KMS-11 (cell line): ENCODE results near the gene CTNNA3.

ENCODE experiments used
- H2AFZ ChIP-seq: fragments of 200-600 bp; sonication (generic); 2 replicates; pipeline ENCODE4 v1.6.1; 2016; ENCODE audit warnings: antibody characterized with exemption, mixed run types, low read depth
- H3K27ac ChIP-seq: fragments of 200-600 bp; sonication (generic); 2 replicates; pipeline ENCODE4 v1.6.1; 2016; ENCODE audit warnings: mild to moderate bottlenecking, mixed run types
- H3K27me3 ChIP-seq: fragments of 200-600 bp; sonication (generic); 2 replicates; pipeline ENCODE4 v1.6.1; 2017; ENCODE audit warnings: mild to moderate bottlenecking, low read depth, mixed run types, moderate library complexity; ENCODE audit not compliant: insufficient read depth
- H3K36me3 ChIP-seq: fragments of 200-600 bp; sonication (generic); 2 replicates; pipeline ENCODE4 v1.6.1; 2017; ENCODE audit warnings: mild to moderate bottlenecking, mixed run types; ENCODE audit not compliant: insufficient read depth
- H3K4me1 ChIP-seq: fragments of 200-600 bp; sonication (generic); 2 replicates; pipeline ENCODE4 v1.6.1; 2016; ENCODE audit warnings: mild to moderate bottlenecking, low read depth, mixed run types; ENCODE audit not compliant: poor library complexity, severe bottlenecking
- H3K4me2 ChIP-seq: fragments of 200-600 bp; sonication (generic); 2 replicates; pipeline ENCODE4 v1.7.0; 2016; ENCODE audit warnings: mild to moderate bottlenecking, mixed run types
- H3K4me3 ChIP-seq: fragments of 200-600 bp; sonication (generic); IDR thresholded peaks from 2 replicates; pipeline ENCODE4 v1.6.1; 2017; ENCODE audit warnings: low read depth, low read length, mixed read lengths; ENCODE audit not compliant: insufficient read depth
- H3K79me2 ChIP-seq: fragments of 200-600 bp; sonication (generic); 2 replicates; pipeline ENCODE4 v1.6.1; 2016; ENCODE audit warnings: low read depth, mixed run types; ENCODE audit not compliant: insufficient read depth
- H3K9ac ChIP-seq: fragments of 200-600 bp; sonication (generic); 2 replicates; pipeline ENCODE4 v1.6.1; 2016; ENCODE audit warnings: mild to moderate bottlenecking, mixed run types
- H4K20me1 ChIP-seq: fragments of 200-600 bp; sonication (generic); 2 replicates; pipeline ENCODE4 v1.6.1; 2016; ENCODE audit warnings: mild to moderate bottlenecking, mixed run types; ENCODE audit not compliant: insufficient read depth
- CTCF ChIP-seq: fragments of 200-600 bp; sonication (generic); conservative IDR thresholded peaks from 2 replicates; pipeline ENCODE4 v1.6.1; 2017; ENCODE audit warnings: low read depth, mild to moderate bottlenecking, antibody characterized with exemption, low read length, moderate library complexity, mixed read lengths

Gene CTNNA3

GRCh38 chr10:66982053-66982420 lies 714.0 kb downstream of the CTNNA3 start:
- Histone ChIP-seq H3K79me2 (no peaks in the 10 kb centered on the region), H3K4me1 (no peaks in the 10 kb centered on the region)
- no peak for TF ChIP-seq CTCF

GRCh38 chr10:66981361-66982052 lies 714.5 kb downstream of the CTNNA3 start:
- no peak for TF ChIP-seq CTCF
- H3K27ac ChIP-seq: no peak overlapping the region

More at GRCh38 chr10:66982053-66982420, 714.0 kb downstream of the CTNNA3 start:
- H4K20me1 ChIP-seq: no peaks in the 10 kb centered on the region
- no peaks in the 10 kb centered on the region for H3K27me3 ChIP-seq
- H3K36me3 ChIP-seq: no peaks in the 10 kb centered on the region
- no peak overlapping the region for H3K4me2 ChIP-seq
- H3K27ac ChIP-seq: no peak overlapping the region
- no peak overlapping the region for H2AFZ ChIP-seq
- H3K4me3 ChIP-seq: no peak overlapping the region
- no peak overlapping the region for H3K9ac ChIP-seq

GRCh38 chr10:66980246-66980815 lies 715.7 kb downstream of the CTNNA3 start:
- Histone ChIP-seq H3K36me3 (no peaks in the 10 kb centered on the region), H3K27me3 (no peaks in the 10 kb centered on the region), H2AFZ (no peak overlapping the region), H3K4me3 (no peak overlapping the region), H3K4me1 (no peaks in the 10 kb centered on the region), H3K9ac (no peak overlapping the region), H4K20me1 (no peaks in the 10 kb centered on the region), H3K27ac (no peak overlapping the region), H3K4me2 (no peak overlapping the region), H3K79me2 (no peaks in the 10 kb centered on the region)
- TF ChIP-seq CTCF: no peak

More at GRCh38 chr10:66981361-66982052, 714.5 kb downstream of the CTNNA3 start:
- H3K27me3 ChIP-seq: no peaks in the 10 kb centered on the region
- no peaks in the 10 kb centered on the region for H3K4me1 ChIP-seq
- H3K79me2 ChIP-seq: no peaks in the 10 kb centered on the region
- H2AFZ ChIP-seq: no peak overlapping the region
- H3K4me2 ChIP-seq: no peak overlapping the region
- no peak overlapping the region for H3K4me3 ChIP-seq
- H3K9ac ChIP-seq: no peak overlapping the region
- no peaks in the 10 kb centered on the region for H3K36me3 ChIP-seq
- no peaks in the 10 kb centered on the region for H4K20me1 ChIP-seq

GRCh38 chr10:66964946-66965345 lies 731.0 kb downstream of the CTNNA3 start:
- Histone ChIP-seq H2AFZ (no peak overlapping the region), H3K4me1 (no peaks in the 10 kb centered on the region), H3K4me3 (no peak overlapping the region), H3K4me2 (no peak overlapping the region), H3K36me3 (no peaks in the 10 kb centered on the region), H3K27me3 (no peaks in the 10 kb centered on the region), H3K27ac (no peak overlapping the region), H3K9ac (no peak overlapping the region), H4K20me1 (no peaks in the 10 kb centered on the region), H3K79me2 (no peaks in the 10 kb centered on the region)
- TF ChIP-seq CTCF: no peak
